PC-3 (cell line): ENCODE measurements around the gene GCLC.

Experiments used
- CTCF ChIP-seq: fragments of 300-600 bp; sonication (generic); conservative IDR thresholded peaks from 2 replicates; pipeline ENCODE4 v1.5.1; 2017; ENCODE audit warnings: antibody characterized with exemption, low read depth, mild to moderate bottlenecking, low read length
- EZH2 ChIP-seq: fragments of 300-600 bp; sonication (generic); IDR thresholded peaks from one replicate; pipeline ENCODE4 v1.6.1; 2017; ENCODE audit warnings: antibody characterized with exemption, mild to moderate bottlenecking, low read length; ENCODE audit not compliant: unreplicated experiment
- EZH2phosphoT487 ChIP-seq: fragments of 300-600 bp; sonication (generic); IDR thresholded peaks from 2 replicates; pipeline ENCODE4 v1.6.1; 2018; ENCODE audit warnings: mild to moderate bottlenecking, antibody characterized with exemption, low read length, borderline replicate concordance

- TF ChIP-seq CTCF (no peak), EZH2 (no peak), EZH2phosphoT487 (no peak)
Observed at GRCh38 chr6:53585208-53585900, 40.5 kb upstream of the GCLC start.
